Effector memory CD4-positive, alpha-beta T cell (primary cell): ENCODE results near the gene SLITRK4.

Experiments
- DNase-seq, 3 donors: peaks; one replicate each; pipeline ENCODE4 v3.0.0-alpha.2; 2020
- H3K27ac ChIP-seq: 2 replicates; pipeline ENCODE4 v1.7.0; 2013; ENCODE audit warnings: mild to moderate bottlenecking, low read length, moderate library complexity; ENCODE audit not compliant: insufficient read depth, poor library complexity, severe bottlenecking
- H3K27me3 ChIP-seq: replicated peaks from 2 replicates; pipeline ENCODE4 v1.7.0; 2013; ENCODE audit warnings: mild to moderate bottlenecking, low read length; ENCODE audit not compliant: insufficient read depth, control insufficient read depth, poor library complexity, severe bottlenecking
- H3K36me3 ChIP-seq: 2 replicates; pipeline ENCODE4 v1.7.0; 2013; ENCODE audit warnings: mild to moderate bottlenecking, low read length, moderate library complexity; ENCODE audit not compliant: control insufficient read depth, insufficient read depth
- H3K4me1 ChIP-seq: 2 replicates; pipeline ENCODE4 v1.7.0; 2013; ENCODE audit warnings: low read length, mild to moderate bottlenecking; ENCODE audit not compliant: control insufficient read depth, insufficient read depth, poor library complexity, severe bottlenecking
- H3K4me3 ChIP-seq: 2 replicates; pipeline ENCODE4 v1.7.0; 2013; ENCODE audit warnings: low read length, low read depth, mild to moderate bottlenecking; ENCODE audit not compliant: insufficient read depth, poor library complexity, severe bottlenecking
- H3K9me3 ChIP-seq: 2 replicates; pipeline ENCODE4 v1.7.0; 2013; ENCODE audit warnings: mild to moderate bottlenecking, low read length, moderate library complexity; ENCODE audit not compliant: control insufficient read depth

Gene SLITRK4

GRCh38 chrX:143580266-143580665 is 55.6 kb downstream of the SLITRK4 start:
- H3K27ac ChIP-seq = no peak overlapping the region
- no peak for DNase-seq
- no peaks in the 10 kb centered on the region for H3K27me3 ChIP-seq
- H3K4me1 ChIP-seq = no peaks in the 10 kb centered on the region
- H3K9me3 ChIP-seq = no peaks in the 10 kb centered on the region
- no peaks in the 10 kb centered on the region for H3K36me3 ChIP-seq
- no peak overlapping the region for H3K4me3 ChIP-seq
